Naive thymus-derived CD4-positive, alpha-beta T cell (primary cell): ENCODE results near the gene GNAT1. TPM values are rescaled to one million over a fixed set of nuclear protein-coding genes. Genes with fewer than 3 reads are reported as not detected.
A peak's percentile ranks its signal among the peaks of the same experiment; 100 is the strongest.

Experiments used
- ATAC-seq: fragments of 150-1000 bp; cut with Tn5 transposase; 2 replicates; pipeline ENCODE4 v1.10.0; 2021; ENCODE audit warnings: mild to moderate bottlenecking, moderate library complexity
- CTCF ChIA-PET: fragments of 350-600 bp; sonication (Branson Sonifier 250); formaldehyde crosslinking; loops from one replicate; lab custom pipeline; 2021; ENCODE audit warnings: antibody characterized with exemption; lab: Charles Lee
- POLR2A ChIA-PET: fragments of 350-600 bp; sonication (Branson Sonifier 250); formaldehyde crosslinking; loops from one replicate; lab custom pipeline; 2021; ENCODE audit warnings: antibody characterized with exemption, inconsistent platforms; lab: Charles Lee
- DNase-seq, 9 donors: peaks; one replicate each; pipeline versions ENCODE4 v3.0.0 to v3.0.0-alpha.2; 2020 to 2022; ENCODE audit warnings: mixed read lengths in 1 of 9
- H3K27ac ChIP-seq: one replicate; pipeline ENCODE4 v1.7.0; 2013; ENCODE audit warnings: mild to moderate bottlenecking, low read depth, low read length, moderate library complexity
- H3K27me3 ChIP-seq, 2 donors: one replicate each; pipeline ENCODE4 v1.7.0; 2013; ENCODE audit warnings: low read length in 2 of 2, mild to moderate bottlenecking in 2 of 2, moderate library complexity in 2 of 2; ENCODE audit not compliant: control insufficient read depth in 2 of 2, insufficient read depth in 2 of 2
- H3K36me3 ChIP-seq, 3 experiments: 1 replicate in 2 of 3; 2 replicates in 1 of 3; pipeline ENCODE4 v1.7.0; 2013; ENCODE audit warnings: low read length in 3 of 3, mild to moderate bottlenecking in 3 of 3, moderate library complexity in 1 of 3; ENCODE audit not compliant: insufficient read depth in 3 of 3, control insufficient read depth in 2 of 3
- H3K4me1 ChIP-seq, 2 donors: one replicate each; pipeline ENCODE4 v1.7.0; 2013; ENCODE audit warnings: low read length in 2 of 2, mild to moderate bottlenecking in 2 of 2, moderate library complexity in 1 of 2; ENCODE audit not compliant: control insufficient read depth in 2 of 2, insufficient read depth in 2 of 2
- H3K4me3 ChIP-seq: 2 replicates; pipeline ENCODE4 v1.7.0; 2013; ENCODE audit warnings: mild to moderate bottlenecking, low read length
- H3K9me3 ChIP-seq, 3 experiments: 1 replicate in 2 of 3; 2 replicates in 1 of 3; pipeline ENCODE4 v1.7.0; 2013; ENCODE audit warnings: low read length in 3 of 3; ENCODE audit not compliant: control insufficient read depth in 2 of 3
- H3K27ac Mint-ChIP-seq, 9 donors: one replicate each; pipeline ENCODE4 v1.8.0; 2020 to 2022; ENCODE audit warnings: mixed read lengths in 9 of 9, mild to moderate bottlenecking in 8 of 9, moderate library complexity in 5 of 9, inconsistent platforms in 2 of 9
- H3K27me3 Mint-ChIP-seq, 5 donors: one replicate each; pipeline ENCODE4 v1.8.0; 2021 to 2022; ENCODE audit warnings: mixed read lengths in 5 of 5, mild to moderate bottlenecking in 1 of 5
- H3K36me3 Mint-ChIP-seq, 5 donors: one replicate each; pipeline ENCODE4 v1.8.0; 2020 to 2022; ENCODE audit warnings: mixed read lengths in 5 of 5, mild to moderate bottlenecking in 3 of 5, inconsistent platforms in 1 of 5
- H3K4me1 Mint-ChIP-seq, 7 donors: one replicate each; pipeline ENCODE4 v1.8.0; 2020 to 2022; ENCODE audit warnings: mixed read lengths in 7 of 7, mild to moderate bottlenecking in 3 of 7, inconsistent platforms in 1 of 7
- H3K4me3 Mint-ChIP-seq, 10 donors: one replicate each; pipeline ENCODE4 v1.8.0; 2020 to 2022; ENCODE audit warnings: mild to moderate bottlenecking in 10 of 10, mixed read lengths in 10 of 10, moderate library complexity in 6 of 10, inconsistent platforms in 2 of 10
- H3K9me3 Mint-ChIP-seq, 11 donors: one replicate each; pipeline ENCODE4 v1.8.0; 2020 to 2022; ENCODE audit warnings: mixed read lengths in 11 of 11, mild to moderate bottlenecking in 4 of 11, inconsistent platforms in 1 of 11, moderate library complexity in 1 of 11
- intact Hi-C, 2 donors: fragments of 100-400 bp; cut with micrococcal nuclease; formaldehyde crosslinking; loops; one replicate each; pipeline ENCODE4 v1.15.1; 2023
- polyA plus RNA-seq, 2 donors: library from polyadenylated mRNA; unstranded; fragments of 300-500 nt; fragmentation: Illumina TruSeq; gene quantifications; one replicate each; pipeline ENCODE4 v1.2.3, GENCODE V29; 2021
- total RNA-seq, 6 experiments: library from RNA in 5 of 6; stranded (reverse) in 5 of 6; gene quantifications; 1 replicate in 5 of 6; 2 replicates in 1 of 6; pipeline ENCODE4 v1.2.3 and lab custom pipeline; 2021 to 2026

GNAT1 gene
- total and polyA plus RNA-seq, 7 experiments from 2014 or later, result 0.24 to 1.2 TPM; not detected in 5

DNA sequence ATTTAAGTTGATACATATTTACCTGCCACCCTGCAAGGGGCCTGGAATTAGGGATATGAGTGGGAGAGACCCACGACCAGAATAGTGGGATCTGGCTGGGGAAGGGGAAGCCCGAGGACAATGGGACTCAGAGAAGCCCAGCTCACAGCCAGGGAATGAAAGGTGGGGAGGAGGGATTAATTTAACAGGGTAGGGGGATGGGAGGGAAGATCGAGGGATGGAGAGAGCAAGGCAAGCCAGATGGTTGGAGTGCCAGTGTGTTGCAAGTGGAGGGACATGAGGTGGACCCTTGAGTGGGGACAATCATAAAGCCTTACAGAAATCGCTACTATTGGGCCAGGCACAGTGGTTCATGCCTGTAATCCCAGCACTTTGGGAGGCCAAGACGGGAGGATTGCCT is 40.2 kb downstream of the GNAT1 start:
- DNase-seq (no peak), ATAC-seq (no peak)
- POLR2A ChIA-PET, result interaction anchor here (14.8 kb wide), 1 partner anchor 11 kb away, joined by 253 read pairs; the partner anchor contains the start of gene GNAI2
- no peaks in the 10 kb centered on the region for H3K27me3 Mint-ChIP-seq
- Histone ChIP-seq H3K4me1 (peaks cover 9 to 16% of the 10 kb centered on the region in 2 donors), H3K9me3 (no peaks in the 10 kb centered on the region), H3K4me3 (no peak overlapping the region), H3K36me3 (peaks cover 0 to 4% (median 0%) of the 10 kb centered on the region in 3 experiments), H3K27me3 (no peaks in the 10 kb centered on the region), H3K27ac (no peak overlapping the region)
- H3K4me3 Mint-ChIP-seq, result peak overlapping the region in 1 of 10 donors; percentile 34
- CTCF ChIA-PET, result interaction anchor here (8.3 to 15.3 kb wide), 2 partner anchors 13 to 38 kb away, joined by 108 to 211 read pairs; partner anchors contain the start of gene GNAT1
- H3K4me1 Mint-ChIP-seq, result peaks cover 15 to 40% (median 32%) of the 10 kb centered on the region in 7 donors
- intact Hi-C loops, result no loop called here
- H3K36me3 Mint-ChIP-seq, result no peaks in the 10 kb centered on the region
- H3K9me3 Mint-ChIP-seq, result peaks cover 0 to 2% (median 0%) of the 10 kb centered on the region in 11 donors
- H3K27ac Mint-ChIP-seq, result no peak overlapping the region

DNA sequence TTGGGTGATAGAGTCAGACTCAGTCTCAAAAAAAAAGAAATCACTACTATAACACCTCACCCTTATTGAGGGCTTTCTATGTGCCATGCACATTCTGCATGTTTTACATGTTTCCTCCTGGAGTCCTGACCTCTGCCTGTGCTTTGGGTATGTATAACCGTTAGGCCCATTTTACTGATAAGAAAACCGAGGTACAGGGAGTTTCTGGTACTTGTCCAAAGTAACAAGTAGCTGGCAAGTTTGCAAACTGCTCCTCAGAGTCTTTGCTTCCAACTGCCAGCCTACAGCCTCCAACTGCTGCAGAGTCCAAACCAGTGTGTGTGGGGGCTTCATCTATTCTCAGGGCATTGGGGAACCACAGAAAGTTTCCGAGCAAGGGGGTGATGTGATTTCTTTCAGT is 40.9 kb downstream of the GNAT1 start:
- Histone ChIP-seq H3K27ac (no peak overlapping the region), H3K36me3 (peaks cover 0 to 11% (median 0%) of the 10 kb centered on the region in 3 experiments), H3K9me3 (no peaks in the 10 kb centered on the region), H3K27me3 (no peaks in the 10 kb centered on the region), H3K4me1 (peaks cover 5 to 16% of the 10 kb centered on the region in 2 donors), H3K4me3 (no peak overlapping the region)
- peaks cover 0 to 6% (median 0%) of the 10 kb centered on the region in 5 donors for H3K36me3 Mint-ChIP-seq
- POLR2A ChIA-PET, result interaction anchor here (14.8 kb wide), 1 partner anchor 11 kb away, joined by 253 read pairs; the partner anchor contains the start of gene GNAI2
- H3K4me3 Mint-ChIP-seq, result no peak overlapping the region
- intact Hi-C loops, result no loop called here
- no peak for DNase-seq
- no peaks in the 10 kb centered on the region for H3K9me3 Mint-ChIP-seq
- no peaks in the 10 kb centered on the region for H3K27me3 Mint-ChIP-seq
- no peak overlapping the region for H3K27ac Mint-ChIP-seq
- CTCF ChIA-PET, result interaction anchor here (8.3 to 15.3 kb wide), 2 partner anchors 12 to 39 kb away, joined by 108 to 211 read pairs; partner anchors contain the start of gene GNAT1
- no peak for ATAC-seq
- H3K4me1 Mint-ChIP-seq, result peaks cover 9 to 35% (median 31%) of the 10 kb centered on the region in 7 donors

DNA sequence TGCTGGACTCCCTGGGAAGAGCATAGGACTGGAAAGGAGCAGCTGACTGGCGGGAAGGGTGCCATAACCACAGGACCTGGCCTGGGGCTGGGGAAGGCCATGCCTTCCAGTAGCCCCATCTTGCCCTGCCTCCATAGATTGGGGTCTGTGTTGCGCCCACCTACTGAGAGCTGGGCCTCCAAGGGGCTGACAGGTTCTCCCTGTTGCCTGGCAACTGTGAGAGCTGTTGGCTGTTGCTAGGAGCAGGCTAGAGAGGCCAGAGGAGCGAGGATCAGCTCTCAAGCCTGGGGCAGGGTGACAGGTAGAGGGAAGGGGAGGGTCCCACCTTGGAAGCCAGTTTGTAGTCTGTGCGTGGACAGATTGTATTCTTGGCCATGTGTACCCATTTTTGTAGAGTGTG is 41.8 kb downstream of the GNAT1 start:
- Histone ChIP-seq H3K4me3 (no peak overlapping the region), H3K27ac (no peak overlapping the region), H3K36me3 (peaks cover 0 to 16% (median 0%) of the 10 kb centered on the region in 3 experiments), H3K27me3 (no peaks in the 10 kb centered on the region), H3K9me3 (no peaks in the 10 kb centered on the region), H3K4me1 (peaks cover 7 to 13% of the 10 kb centered on the region in 2 donors)
- Mint-ChIP-seq H3K27ac (peak overlapping the region in 2 of 9 donors; percentile 22), H3K9me3 (no peaks in the 10 kb centered on the region), H3K4me1 (peaks cover 1 to 30% (median 26%) of the 10 kb centered on the region in 7 donors), H3K27me3 (no peaks in the 10 kb centered on the region), H3K4me3 (peak overlapping the region in 1 of 10 donors; percentile 60), H3K36me3 (peaks cover 0 to 10% (median 0%) of the 10 kb centered on the region in 5 donors)
- POLR2A ChIA-PET, result interaction anchor here (0.6 to 14.8 kb wide), 2 partner anchors 10 to 102 kb away, joined by 3 to 253 read pairs; partner anchors contain the start of gene GNAI2
- intact Hi-C loops, result no loop called here
- CTCF ChIA-PET, result interaction anchor here (15.3 kb wide), 1 partner anchor 11 kb away, joined by 211 read pairs; no protein-coding TSS in a partner anchor
- ATAC-seq (no peak), DNase-seq (no peak)

DNA sequence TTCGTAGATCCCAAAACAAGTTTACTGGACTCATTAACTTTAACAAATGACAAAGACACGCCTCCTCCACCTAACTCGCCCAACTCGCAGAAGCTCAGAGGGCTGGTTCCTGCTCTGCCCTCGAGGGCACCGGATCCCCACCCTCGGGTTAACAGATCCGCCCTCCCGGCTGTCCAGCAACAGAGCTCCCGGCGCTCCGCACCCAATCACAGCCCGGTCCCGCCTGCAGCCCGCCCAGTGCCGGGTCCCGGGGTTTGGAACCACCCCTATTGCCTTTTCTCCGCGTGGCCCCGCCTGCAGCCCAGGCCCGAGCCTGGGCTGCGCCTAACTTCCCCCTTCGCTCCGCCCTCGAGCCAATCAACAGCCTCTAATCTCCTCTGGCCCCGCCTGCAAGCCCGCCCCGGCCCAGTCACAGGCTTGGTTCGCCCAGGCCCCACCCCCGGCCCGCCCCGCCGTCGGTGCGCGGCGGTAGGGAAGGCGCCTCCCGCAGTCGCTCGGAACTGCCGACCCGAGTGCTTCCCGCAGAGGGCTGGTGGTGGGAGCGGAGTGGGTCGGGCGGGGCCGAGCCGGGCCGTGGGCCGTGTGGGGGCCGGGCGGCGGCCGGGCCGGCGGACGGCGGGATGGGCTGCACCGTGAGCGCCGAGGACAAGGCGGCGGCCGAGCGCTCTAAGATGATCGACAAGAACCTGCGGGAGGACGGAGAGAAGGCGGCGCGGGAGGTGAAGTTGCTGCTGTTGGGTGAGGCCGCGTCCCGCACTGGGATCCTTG is 44.5 kb downstream of the GNAT1 start, which contains the start of gene GNAI2:
GNAI2 (plus strand) TSS at position 489 of the 768 bp plus-strand sequence; CDS start at position 621, 132 bp downstream.
- ATAC-seq (peak; percentile 93), DNase-seq (peak; percentile 95 to 99 (median 99))
- intact Hi-C loops, result loop anchor here (1.0 to 5.0 kb wide), 19 partner anchors 9 to 1821 kb away; partner anchors contain the start of genes C3orf18 (in 2 of the 2), DUSP7 (in 2 of the 2), HYAL3 (in 2 of the 2) and NAA80 (in 2 of the 2)
- POLR2A ChIA-PET, result interaction anchor here (0.6 to 15.6 kb wide), 14 partner anchors 4 to 1142 kb away, joined by 3 to 253 read pairs (median 5); partner anchors contain the start of genes CYB561D2, GNAI2, HYAL3 and IFRD2
- H3K4me1 ChIP-seq, result peaks cover 30 to 35% of the 10 kb centered on the region in 2 donors
- CTCF ChIA-PET, result interaction anchor here (0.5 to 15.3 kb wide), 9 partner anchors 8 to 1247 kb away, joined by 3 to 211 read pairs (median 3); partner anchors contain the start of genes HYAL3 and NAA80
- peaks cover 12 to 41% (median 37%) of the 10 kb centered on the region in 7 donors for H3K4me1 Mint-ChIP-seq
- no peaks in the 10 kb centered on the region for H3K27me3 ChIP-seq
- no peaks in the 10 kb centered on the region for H3K27me3 Mint-ChIP-seq
- H3K4me3 ChIP-seq, result peak within 1 kb of the TSS; percentile 90
- peaks cover 0 to 13% (median 0%) of the 10 kb centered on the region in 5 donors for H3K36me3 Mint-ChIP-seq
- peak within 1 kb of the TSS; percentile 92 to 99 (median 98) for H3K4me3 Mint-ChIP-seq
- peak within 1 kb of the TSS; percentile 87 to 97 (median 95) for H3K27ac Mint-ChIP-seq
- peaks cover 5 to 33% (median 7%) of the 10 kb centered on the region in 3 experiments for H3K36me3 ChIP-seq
- H3K9me3 Mint-ChIP-seq, result no peaks in the 10 kb centered on the region
- peak within 1 kb of the TSS; percentile 84 for H3K27ac ChIP-seq
- no peaks in the 10 kb centered on the region for H3K9me3 ChIP-seq

DNA sequence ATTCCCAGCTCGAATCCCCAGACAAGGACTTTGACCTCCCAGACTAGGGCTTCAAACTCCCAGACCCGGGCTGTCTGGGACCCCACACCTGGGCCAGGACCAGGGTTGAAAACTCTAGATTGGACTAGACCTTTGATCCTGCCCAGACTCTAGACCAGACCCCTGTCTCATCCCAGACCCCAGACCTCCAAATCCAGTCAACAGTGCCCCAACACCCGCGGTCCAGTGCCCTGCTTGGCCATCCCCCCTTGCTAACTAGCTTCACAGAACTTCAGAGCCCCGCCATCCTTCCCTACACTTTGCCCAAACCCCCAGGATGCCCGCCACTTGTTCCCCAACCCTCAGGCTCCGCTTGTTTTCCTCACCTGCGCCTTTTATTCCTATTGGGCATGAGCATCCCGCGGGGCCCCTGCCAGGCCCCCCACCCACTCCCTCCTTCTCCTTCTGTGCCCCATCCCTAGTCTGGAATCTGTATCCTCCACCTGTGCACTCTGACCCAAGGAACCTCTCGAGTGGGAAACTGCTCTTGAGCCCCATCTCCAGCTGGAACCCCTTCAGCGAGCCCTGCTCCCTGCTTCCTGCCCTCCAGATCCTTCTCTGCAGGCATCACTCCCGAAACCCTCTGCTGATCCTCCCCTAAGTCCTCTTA is 45.2 kb downstream of the GNAT1 start:
- Mint-ChIP-seq H3K4me3 (peak overlapping the region; percentile 92 to 99 (median 98)), H3K27ac (peak overlapping the region; percentile 87 to 97 (median 95))

More for the DNA sequence above, 45.2 kb downstream of the GNAT1 start:
- no peaks in the 10 kb centered on the region for H3K27me3 ChIP-seq
- no peak for ATAC-seq
- ChIA-PET CTCF (interaction anchor here (0.5 to 15.3 kb wide), 4 partner anchors 8 to 1248 kb away, joined by 4 to 211 read pairs (median 18); no protein-coding TSS in a partner anchor), POLR2A (interaction anchor here (0.6 to 15.6 kb wide), 11 partner anchors 5 to 1705 kb away, joined by 3 to 253 read pairs (median 6); partner anchors contain the start of genes CYB561D2, GNAI2, HYAL3 and IFRD2)
- H3K4me1 ChIP-seq, result peaks cover 37 to 42% of the 10 kb centered on the region in 2 donors
- DNase-seq, result no peak
- peaks cover 0 to 14% (median 0%) of the 10 kb centered on the region in 5 donors for H3K36me3 Mint-ChIP-seq
- peaks cover 19 to 48% (median 43%) of the 10 kb centered on the region in 7 donors for H3K4me1 Mint-ChIP-seq
- peak overlapping the region; percentile 90 for H3K4me3 ChIP-seq
- H3K9me3 Mint-ChIP-seq, result no peaks in the 10 kb centered on the region
- H3K27me3 Mint-ChIP-seq, result no peaks in the 10 kb centered on the region
- no peaks in the 10 kb centered on the region for H3K9me3 ChIP-seq
- intact Hi-C loops, result loop anchor here (1.0 to 5.0 kb wide), 17 partner anchors 36 to 1821 kb away; partner anchors contain the start of genes C3orf18 (in 2 of the 2), DUSP7 (in 2 of the 2), ARIH2 (in 1 of the 2) and CISH (in 1 of the 2)
- H3K36me3 ChIP-seq, result peaks cover 5 to 33% (median 7%) of the 10 kb centered on the region in 3 experiments
- H3K27ac ChIP-seq, result peak overlapping the region; percentile 84
